Keratinocyte (primary cell): ENCODE data around the gene BMPER. TPM values are rescaled to one million over a fixed set of nuclear protein-coding genes. Genes with fewer than 3 reads are reported as not detected.

Experiments
- DNase-seq: peaks from one replicate; pipeline ENCODE4 v3.0.0-alpha.2; 2011; ENCODE audit warnings: low read depth, missing footprints, low spot score
- FAIRE-seq: peaks from 2 replicates; lab custom pipeline; 2011; peaks lifted over from hg19 to GRCh38; lab: Jason Lieb, UNC
- H2AFZ ChIP-seq: 2 replicates; pipeline ENCODE4 v1.6.0; 2012; ENCODE audit warnings: low read length, control low read depth, inconsistent platforms; ENCODE audit not compliant: control insufficient read depth
- H3K27ac ChIP-seq: 2 replicates; pipeline ENCODE4 v1.5.1; 2011; ENCODE audit warnings: low read length; ENCODE audit not compliant: control insufficient read depth, insufficient read depth
- H3K27me3 ChIP-seq: 3 replicates; pipeline ENCODE4 v1.6.0; 2011; ENCODE audit warnings: low read length; ENCODE audit not compliant: control insufficient read depth, insufficient read depth; ENCODE audit errors: extremely low read depth
- H3K36me3 ChIP-seq, 2 experiments: 2 replicates in 1 of 2; 3 replicates in 1 of 2; pipeline ENCODE4 v1.5.1; 2011; ENCODE audit warnings: low read length in 2 of 2, mild to moderate bottlenecking in 1 of 2; ENCODE audit not compliant: control insufficient read depth in 2 of 2, insufficient read depth in 2 of 2; ENCODE audit errors: extremely low read depth in 1 of 2
- H3K4me1 ChIP-seq: 3 replicates; pipeline ENCODE4 v1.5.1; 2011; ENCODE audit warnings: low read length; ENCODE audit not compliant: control insufficient read depth, insufficient read depth; ENCODE audit errors: extremely low read depth
- H3K4me2 ChIP-seq: 3 replicates; pipeline ENCODE4 v1.6.0; 2011; ENCODE audit warnings: low read depth, low read length; ENCODE audit not compliant: control insufficient read depth, insufficient read depth; ENCODE audit errors: extremely low read depth
- H3K4me3 ChIP-seq, 3 experiments: fragments of 200-600 bp in 1 of 3; sonication (generic) in 1 of 3; 2 replicates in 2 of 3; 3 replicates in 1 of 3; pipeline ENCODE4 v1.5.1; 2011 to 2016; ENCODE audit warnings: low read length in 3 of 3, mild to moderate bottlenecking in 3 of 3, control low read depth in 2 of 3, inconsistent platforms in 1 of 3, low read depth in 1 of 3, mixed read lengths in 1 of 3, mixed run types in 1 of 3, moderate library complexity in 1 of 3; ENCODE audit not compliant: control insufficient read depth in 2 of 3, insufficient read depth in 2 of 3; ENCODE audit errors: extremely low read depth in 1 of 3
- H3K79me2 ChIP-seq: 2 replicates; pipeline ENCODE4 v1.6.0; 2012; ENCODE audit warnings: low read length; ENCODE audit not compliant: control insufficient read depth, insufficient read depth
- H3K9ac ChIP-seq: 3 replicates; pipeline ENCODE4 v1.6.0; 2011; ENCODE audit warnings: low read length; ENCODE audit not compliant: control insufficient read depth, insufficient read depth; ENCODE audit errors: extremely low read depth
- H3K9me1 ChIP-seq: 3 replicates; pipeline ENCODE4 v1.6.0; 2011; ENCODE audit warnings: low read length; ENCODE audit not compliant: control insufficient read depth, insufficient read depth; ENCODE audit errors: extremely low read depth
- H3K9me3 ChIP-seq: 2 replicates; pipeline ENCODE4 v1.5.1; 2012; ENCODE audit warnings: low read depth, low read length; ENCODE audit not compliant: control insufficient read depth
- H4K20me1 ChIP-seq: 3 replicates; pipeline ENCODE4 v1.6.0; 2011; ENCODE audit warnings: low read length; ENCODE audit not compliant: control insufficient read depth, insufficient read depth; ENCODE audit errors: extremely low read depth
- CTCF ChIP-seq, 3 experiments: IDR thresholded peaks in 1 of 3; conservative IDR thresholded peaks in 1 of 3; optimal IDR thresholded peaks in 1 of 3; 2 replicates in 2 of 3; 3 replicates in 1 of 3; pipeline versions ENCODE3 to v1.5.1; 2011; ENCODE audit warnings: low read length in 3 of 3, mild to moderate bottlenecking in 3 of 3, moderate library complexity in 2 of 3, control low read depth in 1 of 3, inconsistent platforms in 1 of 3; ENCODE audit not compliant: insufficient read depth in 2 of 3; ENCODE audit errors: extremely low read depth in 1 of 3
- EZH2 ChIP-seq: IDR thresholded peaks from one replicate; pipeline ENCODE4 v1.6.1; 2012; ENCODE audit warnings: inconsistent platforms, mild to moderate bottlenecking, low read length, moderate library complexity
- dilution Hi-C: fragments of 300-500 bp; cut with MboI; formaldehyde crosslinking; loops from one replicate; pipeline ENCODE4 v1.7.0; 2020; ENCODE audit warnings: low sequenced_read_pairs; ENCODE audit not compliant: extremely low pct_ligation_motif_present
- polyA plus RNA-seq, 5 experiments: library from polyadenylated mRNA; depleted of rRNA in 3 of 5; stranded (reverse) in 3 of 5; stranded (forward) in 1 of 5; unstranded in 1 of 5; fragments of >200 nt; gene quantifications; 1 replicate in 1 of 5; 2 replicates in 3 of 5; 3 replicates in 1 of 5; pipeline versions ENCODE4 v1.2.1 to v1.2.3, GENCODE V29; 2011 to 2012; ENCODE audit warnings: missing spikeins in 2 of 5, low read depth in 1 of 5, low replicate concordance in 1 of 5

BMPER gene
- polyA plus RNA-seq, 1 donor (not counting 4 experiments of a cell fraction or from before 2014, with no cell fraction given): 0.67 TPM

- no peak overlapping the region for H3K27ac ChIP-seq
- TF ChIP-seq CTCF (optimal IDR thresholded peaks at IDR 0.05 in 1 of 3, IDR thresholded peaks at IDR 0.05 in 1 of 3, conservative IDR thresholded peaks at IDR 0.05 in 1 of 3; ENCODE audit: extremely low read depth in 1 of 3, insufficient read depth in 2 of 3, low read length in 3 of 3): no peak
- no peak for TF ChIP-seq EZH2
- dilution Hi-C loops: no loop called here
Observed at GRCh38 chr7:34191771-34192479, 286.6 kb downstream of the BMPER start.

GRCh38 chr7:34192906-34193305 is 287.6 kb downstream of the BMPER start:
- no peak overlapping the region for H3K4me2 ChIP-seq
- no peaks in the 10 kb centered on the region for H3K27me3 ChIP-seq
- H4K20me1 ChIP-seq: no peaks in the 10 kb centered on the region
- H3K36me3 ChIP-seq: no peaks in the 10 kb centered on the region
- H3K4me1 ChIP-seq: no peaks in the 10 kb centered on the region
- TF ChIP-seq EZH2 (no peak), CTCF (optimal IDR thresholded peaks at IDR 0.05 in 1 of 3, IDR thresholded peaks at IDR 0.05 in 1 of 3, conservative IDR thresholded peaks at IDR 0.05 in 1 of 3; ENCODE audit: extremely low read depth in 1 of 3, insufficient read depth in 2 of 3, low read length in 3 of 3) (no peak)
- no peak for FAIRE-seq
- H3K9ac ChIP-seq: no peak overlapping the region
- no peak overlapping the region for H2AFZ ChIP-seq
- H3K4me3 ChIP-seq: no peak overlapping the region
- H3K27ac ChIP-seq: no peak overlapping the region
- dilution Hi-C loops: no loop called here
- H3K79me2 ChIP-seq: no peaks in the 10 kb centered on the region
- DNase-seq: no peak
- H3K9me1 ChIP-seq: no peaks in the 10 kb centered on the region
- no peaks in the 10 kb centered on the region for H3K9me3 ChIP-seq

More at GRCh38 chr7:34191771-34192479, 286.6 kb downstream of the BMPER start:
- Histone ChIP-seq H3K9ac (no peak overlapping the region), H3K79me2 (no peaks in the 10 kb centered on the region), H3K4me2 (no peak overlapping the region), H3K27me3 (no peaks in the 10 kb centered on the region), H3K4me1 (no peaks in the 10 kb centered on the region), H3K36me3 (no peaks in the 10 kb centered on the region), H3K9me3 (no peaks in the 10 kb centered on the region), H2AFZ (no peak overlapping the region), H3K9me1 (no peaks in the 10 kb centered on the region), H4K20me1 (no peaks in the 10 kb centered on the region), H3K4me3 (no peak overlapping the region)
- FAIRE-seq (no peak), DNase-seq (no peak)
